GM15510 (cell line): ENCODE measurements around the gene OLFM3.

ENCODE experiments used
- POLR2A ChIP-seq: IDR thresholded peaks from 3 replicates; pipeline ENCODE4 v1.6.1; 2011; ENCODE audit warnings: borderline replicate concordance; ENCODE audit not compliant: insufficient read length; ENCODE audit errors: extremely low read depth

OLFM3 gene

GRCh38 chr1:101843160-101843559, 153.6 kb downstream of the OLFM3 start:
- TF ChIP-seq POLR2A, result no peak

GRCh38 chr1:101841824-101842223, 154.9 kb downstream of the OLFM3 start:
- TF ChIP-seq POLR2A, result no peak

- TF ChIP-seq POLR2A, result no peak
Observed at GRCh38 chr1:101835988-101836387, 160.7 kb downstream of the OLFM3 start.

GRCh38 chr1:101833312-101833711, 163.4 kb downstream of the OLFM3 start:
- no peak for TF ChIP-seq POLR2A

- TF ChIP-seq POLR2A, result no peak
Observed at GRCh38 chr1:101826416-101826815, 170.3 kb downstream of the OLFM3 start.

GRCh38 chr1:101820071-101820470, 176.7 kb downstream of the OLFM3 start:
- no peak for TF ChIP-seq POLR2A

- TF ChIP-seq POLR2A, result no peak
Observed at GRCh38 chr1:101816262-101816661, 180.5 kb downstream of the OLFM3 start.

- no peak for TF ChIP-seq POLR2A
Observed at GRCh38 chr1:101798417-101798816, 198.3 kb downstream of the OLFM3 start.

GRCh38 chr1:101797722-101798121, 199.0 kb downstream of the OLFM3 start:
- TF ChIP-seq POLR2A, result no peak

- no peak for TF ChIP-seq POLR2A
Observed at GRCh38 chr1:101781201-101781831, 215.4 kb downstream of the OLFM3 start.

GRCh38 chr1:101769520-101769919, 227.2 kb downstream of the OLFM3 start:
- no peak for TF ChIP-seq POLR2A

- TF ChIP-seq POLR2A, result no peak
Observed at GRCh38 chr1:101757985-101758384, 238.7 kb downstream of the OLFM3 start.

- no peak for TF ChIP-seq POLR2A
Observed at GRCh38 chr1:101756411-101756810, 240.3 kb downstream of the OLFM3 start.
